Glutamatergic neuron (in vitro differentiated cells): ENCODE results near the gene AKT1S1. TPM values are rescaled to one million over a fixed set of nuclear protein-coding genes. Genes with fewer than 3 reads are reported as not detected.

Experiments used
- DNase-seq: peaks from one replicate; pipeline ENCODE4 v3.0.0; 2022
- H3K27ac Mint-ChIP-seq: one replicate; pipeline ENCODE4 v1.8.0; 2020; ENCODE audit warnings: mild to moderate bottlenecking, mixed read lengths, inconsistent platforms; ENCODE audit not compliant: unreplicated experiment
- H3K27me3 Mint-ChIP-seq: one replicate; pipeline ENCODE4 v1.8.0; 2020; ENCODE audit warnings: mild to moderate bottlenecking, moderate library complexity, mixed read lengths, inconsistent platforms; ENCODE audit not compliant: unreplicated experiment
- H3K36me3 Mint-ChIP-seq: one replicate; pipeline ENCODE4 v1.8.0; 2020; ENCODE audit warnings: mild to moderate bottlenecking, mixed read lengths, inconsistent platforms; ENCODE audit not compliant: unreplicated experiment
- H3K4me1 Mint-ChIP-seq: one replicate; pipeline ENCODE4 v1.8.0; 2020; ENCODE audit warnings: mild to moderate bottlenecking, low read depth, mixed read lengths, inconsistent platforms; ENCODE audit not compliant: unreplicated experiment
- H3K4me3 Mint-ChIP-seq: one replicate; pipeline ENCODE4 v1.8.0; 2020; ENCODE audit warnings: mild to moderate bottlenecking, mixed read lengths, inconsistent platforms; ENCODE audit not compliant: unreplicated experiment
- H3K9me3 Mint-ChIP-seq: one replicate; pipeline ENCODE4 v1.8.0; 2020; ENCODE audit warnings: mild to moderate bottlenecking, moderate library complexity, mixed read lengths, inconsistent platforms; ENCODE audit not compliant: unreplicated experiment
- total RNA-seq: library from RNA; stranded (reverse); fragmentation: NEBNext Ultra II Directional; extraction: Animal tissue kit (Norgen Biotek cat#: 25700); gene quantifications from one replicate; pipeline ENCODE4 v1.2.1, GENCODE V29; 2021; ENCODE audit not compliant: unreplicated experiment
- TF ChIP-seq, protein P1 (sequence below): fragments of 200-600 bp; sonication (generic); IDR thresholded peaks from one replicate; pipeline ENCODE4 v1.5.0; 2021; ENCODE audit not compliant: partially characterized antibody, unreplicated experiment

AKT1S1 gene
- total RNA-seq, 1 donor from 2014 or later = 23.7 TPM

DNA sequence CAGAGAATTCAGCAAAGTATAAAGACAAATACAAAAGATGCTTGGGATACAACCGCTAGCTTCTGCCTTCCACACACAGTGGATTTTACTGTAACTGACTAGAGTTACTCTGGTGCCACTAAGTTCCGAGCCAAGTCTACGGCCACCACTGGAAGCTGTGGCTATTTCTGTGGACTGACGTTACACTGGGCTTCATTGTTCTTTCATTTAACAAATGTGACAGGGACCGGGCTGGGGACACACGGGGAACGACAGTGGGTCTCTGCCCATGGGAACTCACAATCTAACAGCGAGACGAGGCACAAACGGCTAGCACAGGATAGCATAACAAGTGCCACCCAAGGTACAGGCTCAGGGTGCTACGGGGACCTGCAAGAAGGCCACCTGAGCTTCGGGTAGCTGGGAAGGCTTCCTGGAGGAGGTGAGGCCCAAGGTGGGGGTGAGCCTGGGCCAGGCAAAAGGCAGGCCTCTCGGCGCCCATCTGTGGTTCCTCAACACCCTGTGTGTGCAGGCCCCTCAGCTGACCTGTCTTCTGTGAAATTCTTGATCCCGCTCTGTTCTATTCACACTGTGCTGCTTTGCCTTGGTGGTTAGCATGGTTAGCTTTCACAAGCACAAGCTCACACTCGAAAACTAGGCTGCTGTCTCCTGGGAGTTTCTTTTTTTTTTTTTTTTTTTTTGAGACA is 29.9 kb upstream of the AKT1S1 start:
- Mint-ChIP-seq H3K4me3 (peak overlapping the region; percentile 38), H3K4me1 (no peaks in the 10 kb centered on the region), H3K27me3 (peaks cover 3% of the 10 kb centered on the region), H3K36me3 (no peaks in the 10 kb centered on the region), H3K27ac (no peak overlapping the region), H3K9me3 (peaks cover 6% of the 10 kb centered on the region)
- DNase-seq = no peak
- TF ChIP-seq, protein P1, sequence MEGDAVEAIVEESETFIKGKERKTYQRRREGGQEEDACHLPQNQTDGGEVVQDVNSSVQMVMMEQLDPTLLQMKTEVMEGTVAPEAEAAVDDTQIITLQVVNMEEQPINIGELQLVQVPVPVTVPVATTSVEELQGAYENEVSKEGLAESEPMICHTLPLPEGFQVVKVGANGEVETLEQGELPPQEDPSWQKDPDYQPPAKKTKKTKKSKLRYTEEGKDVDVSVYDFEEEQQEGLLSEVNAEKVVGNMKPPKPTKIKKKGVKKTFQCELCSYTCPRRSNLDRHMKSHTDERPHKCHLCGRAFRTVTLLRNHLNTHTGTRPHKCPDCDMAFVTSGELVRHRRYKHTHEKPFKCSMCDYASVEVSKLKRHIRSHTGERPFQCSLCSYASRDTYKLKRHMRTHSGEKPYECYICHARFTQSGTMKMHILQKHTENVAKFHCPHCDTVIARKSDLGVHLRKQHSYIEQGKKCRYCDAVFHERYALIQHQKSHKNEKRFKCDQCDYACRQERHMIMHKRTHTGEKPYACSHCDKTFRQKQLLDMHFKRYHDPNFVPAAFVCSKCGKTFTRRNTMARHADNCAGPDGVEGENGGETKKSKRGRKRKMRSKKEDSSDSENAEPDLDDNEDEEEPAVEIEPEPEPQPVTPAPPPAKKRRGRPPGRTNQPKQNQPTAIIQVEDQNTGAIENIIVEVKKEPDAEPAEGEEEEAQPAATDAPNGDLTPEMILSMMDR = no peak

DNA sequence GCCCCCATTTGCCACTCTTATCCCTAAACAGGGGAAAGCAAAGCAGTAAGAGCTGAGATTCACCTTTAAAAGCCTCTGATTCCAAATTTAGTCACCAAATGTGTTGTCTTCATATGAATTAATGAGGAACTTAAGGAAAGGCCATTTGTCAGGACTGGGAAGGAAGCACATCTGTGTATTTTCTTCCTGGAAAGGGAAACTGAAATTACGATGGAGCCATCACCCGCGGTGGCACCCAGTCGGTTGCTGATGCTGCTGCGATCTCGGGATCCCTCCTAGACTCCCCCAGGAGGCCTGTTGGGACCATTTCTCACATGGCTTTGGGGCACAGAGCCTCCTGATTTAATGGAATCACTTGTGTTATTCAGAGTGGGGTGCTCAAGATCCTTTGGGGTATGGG is 27.0 kb upstream of the AKT1S1 start:
- H3K27me3 Mint-ChIP-seq = peaks cover 3% of the 10 kb centered on the region
- TF ChIP-seq, protein P1 = no peak
- no peak overlapping the region for H3K4me3 Mint-ChIP-seq
- peaks cover 5% of the 10 kb centered on the region for H3K9me3 Mint-ChIP-seq
- no peak for DNase-seq
- no peak overlapping the region for H3K27ac Mint-ChIP-seq
- no peaks in the 10 kb centered on the region for H3K4me1 Mint-ChIP-seq
- no peaks in the 10 kb centered on the region for H3K36me3 Mint-ChIP-seq

DNA sequence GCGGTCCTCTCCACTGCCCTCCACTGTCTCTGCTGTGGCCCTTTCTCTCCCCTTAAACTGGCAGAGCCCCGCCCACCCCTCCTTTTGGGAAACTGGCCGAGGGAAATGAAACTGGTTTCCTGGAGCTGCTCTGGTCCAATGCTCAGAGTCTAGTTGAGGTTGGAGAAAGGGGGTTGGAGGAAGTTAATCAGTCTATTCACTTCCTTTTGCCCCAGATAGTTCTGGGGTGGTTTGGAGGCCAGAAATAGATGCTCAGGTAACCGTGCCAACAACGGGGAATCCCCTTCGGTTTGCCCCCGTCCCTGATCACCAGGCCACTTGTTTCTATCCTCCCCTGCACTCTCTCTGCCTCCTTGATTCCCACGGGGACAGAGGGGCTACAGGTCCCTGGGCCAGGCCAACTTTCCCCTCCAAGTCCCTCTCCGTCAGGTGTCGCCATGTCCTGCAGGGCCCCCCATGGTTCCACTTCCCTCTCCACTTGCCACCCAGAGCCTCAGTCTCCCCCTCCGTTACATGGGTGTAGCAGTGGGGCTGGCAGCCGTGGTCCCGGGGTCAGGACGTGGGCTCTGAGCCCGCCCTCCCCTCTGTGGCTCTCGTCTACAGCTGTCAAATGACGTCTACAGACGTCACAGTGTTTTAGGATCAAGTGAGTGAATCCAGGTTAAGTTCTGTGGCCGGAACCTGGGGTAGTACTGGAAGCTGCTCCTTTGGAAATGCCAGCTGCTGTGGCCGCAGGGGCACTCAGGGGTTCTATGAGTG is 19.9 kb upstream of the AKT1S1 start, which contains the start of gene IL4I1:
TSS of gene IL4I1 (minus strand) at position 25 of the 759 bp plus-strand sequence. CDS start 727 bp downstream, outside the sequence.
- no peak for DNase-seq
- H3K9me3 Mint-ChIP-seq = peaks cover 4% of the 10 kb centered on the region
- H3K4me3 Mint-ChIP-seq = no peak within 1 kb of the TSS
- H3K27ac Mint-ChIP-seq = peak within 1 kb of the TSS; percentile 6
- no peaks in the 10 kb centered on the region for H3K36me3 Mint-ChIP-seq
- no peaks in the 10 kb centered on the region for H3K4me1 Mint-ChIP-seq
- TF ChIP-seq, protein P1 = no peak
- H3K27me3 Mint-ChIP-seq = peaks cover 14% of the 10 kb centered on the region

- H3K9me3 Mint-ChIP-seq = peaks cover 5% of the 10 kb centered on the region
- no peak for DNase-seq
- H3K36me3 Mint-ChIP-seq = no peaks in the 10 kb centered on the region
- H3K4me1 Mint-ChIP-seq = peaks cover 3% of the 10 kb centered on the region
- TF ChIP-seq, protein P1 = no peak
- no peak overlapping the region for H3K4me3 Mint-ChIP-seq
- H3K27me3 Mint-ChIP-seq = peaks cover 15% of the 10 kb centered on the region
- H3K27ac Mint-ChIP-seq = no peak overlapping the region
Observed at GRCh38 chr19:49895566-49896297, 18.6 kb upstream of the AKT1S1 start.
